HG02588 (cell line): ENCODE measurements around the gene FGFR4.

Experiments
- ATAC-seq: cut with Tn5 transposase; IDR thresholded peaks from one replicate; pipeline ENCODE4 v1.9.1; 2021; ENCODE audit warnings: mild to moderate bottlenecking, moderate library complexity; ENCODE audit not compliant: unreplicated experiment

FGFR4 gene

GRCh38 chr5:177131019-177131320 is 44.3 kb downstream of the FGFR4 start:
- no peak for ATAC-seq

- no peak for ATAC-seq
Observed at GRCh38 chr5:177131352-177132135, 44.8 kb downstream of the FGFR4 start.

DNA sequence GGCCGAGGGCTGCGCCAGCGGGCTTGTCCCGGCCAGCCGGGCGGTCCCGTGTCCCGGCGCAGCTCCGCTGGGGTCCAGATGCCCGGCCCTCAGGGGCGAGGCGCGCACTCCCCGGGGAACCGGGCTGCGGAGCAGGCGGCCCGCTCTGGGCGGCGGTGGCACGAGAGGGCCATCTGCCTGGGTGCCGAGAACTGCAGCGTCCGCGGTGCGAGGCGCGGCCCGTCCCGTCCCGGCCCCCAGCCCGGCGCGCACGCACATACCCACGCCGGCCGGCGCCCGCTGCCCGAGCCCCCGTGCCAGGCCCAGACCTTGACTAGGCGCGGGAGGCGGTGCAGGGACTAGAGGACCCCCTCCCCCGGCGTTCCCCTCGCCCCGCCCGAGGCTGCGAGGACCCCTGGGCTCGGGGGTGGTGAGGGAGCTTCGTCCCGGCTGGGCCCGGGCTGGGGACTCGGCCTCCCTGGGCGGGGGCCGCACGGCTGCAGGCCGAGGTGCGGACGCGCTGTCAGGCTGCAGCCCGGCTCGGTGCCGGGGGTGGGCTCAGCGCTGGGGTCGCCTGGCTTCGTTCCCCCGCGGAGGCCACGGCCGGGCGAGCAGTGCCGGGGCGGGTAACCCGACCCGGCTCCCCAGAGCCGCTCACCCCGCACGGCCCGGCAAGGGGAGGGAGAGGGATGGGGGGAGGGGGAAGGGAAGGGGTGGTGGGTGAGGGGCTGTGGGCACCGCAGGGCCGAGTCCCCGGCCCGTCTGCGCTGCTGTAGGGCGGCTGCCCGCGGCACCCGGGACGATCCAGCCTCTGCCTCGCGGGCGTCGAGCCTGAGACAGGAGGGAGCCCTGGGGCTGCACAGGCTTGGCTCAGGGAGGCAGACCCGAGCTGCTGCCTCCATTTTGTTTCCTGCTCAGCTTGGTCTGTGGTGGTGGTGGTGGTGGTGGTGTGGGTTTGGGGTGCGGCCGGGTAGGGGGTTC is 45.7 kb downstream of the FGFR4 start:
- peak; percentile 6 for ATAC-seq

GRCh38 chr5:177133096-177133852 is 46.6 kb downstream of the FGFR4 start, which contains the start of gene NSD1:
Gene NSD1, plus strand, starts transcription at chr5:177133773. Its CDS starts 1,331 bp downstream, at chr5:177135104.
- ATAC-seq, result peak; percentile 52

- ATAC-seq, result peak; percentile 31
Observed at GRCh38 chr5:177133853-177134696, 47.4 kb downstream of the FGFR4 start.

DNA sequence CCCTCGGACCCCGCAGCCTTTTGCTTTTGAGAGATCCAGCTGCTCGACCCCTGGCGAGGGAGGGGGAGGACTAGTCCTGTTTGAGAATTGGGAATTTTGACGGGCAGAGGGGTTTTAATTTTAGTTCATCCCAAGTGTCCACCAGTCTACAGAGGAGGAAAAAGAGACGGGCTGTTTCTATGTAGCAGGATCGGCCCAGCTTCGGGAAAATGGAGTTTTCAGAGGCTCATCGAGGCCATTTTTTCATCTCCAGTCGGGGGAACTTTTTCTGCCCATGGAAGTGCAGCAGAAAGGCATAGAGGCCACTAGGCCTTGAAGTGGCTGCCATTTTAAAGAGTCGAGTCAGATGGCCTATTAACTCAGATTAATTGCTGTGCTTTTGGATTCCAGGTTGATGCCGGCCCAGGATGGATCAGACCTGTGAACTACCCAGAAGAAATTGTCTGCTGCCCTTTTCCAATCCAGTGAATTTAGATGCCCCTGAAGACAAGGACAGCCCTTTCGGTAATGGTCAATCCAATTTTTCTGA is 48.0 kb downstream of the FGFR4 start:
- no peak for ATAC-seq

- ATAC-seq, result no peak
Observed at GRCh38 chr5:177140312-177140711, 53.6 kb downstream of the FGFR4 start.

DNA sequence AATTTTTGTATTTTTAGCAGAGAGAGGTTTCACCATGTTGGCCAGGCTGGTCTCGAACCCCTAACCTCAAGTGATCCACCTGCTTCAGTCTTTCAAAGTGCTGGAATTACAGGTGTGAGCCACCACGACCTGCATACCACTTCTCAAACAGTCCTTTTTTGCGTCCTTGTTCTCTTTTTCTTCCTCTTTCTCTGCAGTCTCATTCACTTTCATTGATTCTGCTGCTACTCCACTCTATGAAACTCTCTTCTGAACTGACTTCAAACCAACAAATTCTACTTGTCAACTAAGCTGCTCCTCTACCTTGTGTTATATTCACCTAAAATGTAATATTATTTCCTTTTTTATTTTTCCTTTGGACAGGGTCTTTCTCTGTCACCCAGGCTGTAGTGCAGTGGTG is 54.8 kb downstream of the FGFR4 start:
- ATAC-seq, result no peak

- ATAC-seq, result no peak
Observed at GRCh38 chr5:177142098-177142611, 55.4 kb downstream of the FGFR4 start.

DNA sequence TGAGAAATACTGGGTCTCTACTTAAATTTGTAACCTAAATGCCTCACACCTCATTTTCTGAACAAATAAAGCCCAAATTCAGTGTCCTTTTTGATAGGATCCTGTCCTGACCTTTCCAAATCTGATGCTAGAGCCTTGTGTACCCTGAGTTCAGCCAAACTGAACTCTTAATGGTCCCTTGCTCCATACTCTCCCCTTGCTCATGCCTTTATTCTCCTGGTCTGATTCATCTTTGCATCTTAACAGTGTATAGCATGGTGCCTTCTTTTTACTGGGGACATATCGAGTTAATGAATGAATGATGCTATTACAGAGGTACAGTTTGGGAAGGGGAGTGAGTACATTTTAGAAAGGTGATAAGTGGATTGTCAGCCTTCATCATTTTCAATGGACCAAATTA is 56.1 kb downstream of the FGFR4 start:
- no peak for ATAC-seq

DNA sequence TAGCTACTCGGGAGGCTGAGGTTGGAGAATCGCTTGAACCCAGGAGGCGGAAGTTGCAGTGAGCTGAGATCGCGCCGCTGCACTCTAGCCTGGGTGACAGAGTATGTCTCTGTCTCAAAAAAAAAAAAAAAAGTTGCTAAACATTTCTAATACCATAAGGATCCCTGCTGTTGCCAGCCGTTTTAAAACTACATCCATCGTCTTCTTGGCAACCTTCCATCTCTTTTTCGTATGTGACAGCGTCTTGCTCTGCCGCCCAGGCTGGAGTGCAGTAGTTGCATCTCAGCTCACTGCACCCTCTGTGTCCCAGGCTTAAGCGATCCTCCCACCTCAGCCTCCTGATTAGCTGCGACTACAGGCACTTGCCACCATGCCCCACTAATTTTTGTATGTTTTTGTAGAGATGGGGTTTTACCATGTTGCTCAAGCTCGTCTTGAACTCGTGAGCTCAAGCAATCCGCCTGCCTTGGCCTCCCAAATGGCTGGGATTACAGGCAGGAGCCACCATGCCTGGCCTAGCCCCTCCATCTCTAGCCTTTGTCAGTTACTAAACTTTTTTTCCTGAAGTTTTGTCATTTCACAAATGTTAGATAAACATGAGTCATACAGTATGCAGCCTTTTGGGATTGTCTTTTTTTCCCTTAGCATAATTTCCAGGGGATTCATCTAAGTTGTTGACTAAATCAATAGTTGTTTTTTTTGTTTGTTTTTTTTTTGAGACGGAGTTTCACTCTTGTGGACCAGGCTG is 60.4 kb downstream of the FGFR4 start:
- ATAC-seq, result no peak
